HEK293 (cell line): ENCODE results near the gene CMTM1.

Experiments used
- CTCF ChIA-PET: fragments of 350-600 bp; formaldehyde crosslinking; extraction: SDS; loops from one replicate; lab custom pipeline; 2021; ENCODE audit warnings: antibody characterized with exemption; lab: Yijun Ruan, JAX
- POLR2A ChIA-PET: fragments of 300-600 bp; formaldehyde crosslinking; extraction: SDS; loops from one replicate; lab custom pipeline; 2020; ENCODE audit warnings: antibody characterized with exemption, inconsistent platforms; lab: Yijun Ruan, JAX
- H3K27ac ChIP-seq: fragments of 200-500 bp; sonication (Bioruptor generic); 2 replicates; pipeline ENCODE4 v1.5.1; 2014; ENCODE audit warnings: low read depth, low read length, control low read depth, inconsistent platforms; ENCODE audit errors: extremely low read depth
- H3K36me3 ChIP-seq, 2 experiments: fragments of 200-500 bp in 1 of 2; sonication (Bioruptor generic) in 1 of 2; 1 replicate in 1 of 2; 2 replicates in 1 of 2; pipeline ENCODE4 v1.5.1; 2014 to 2017; ENCODE audit warnings: inconsistent platforms in 2 of 2, low read length in 2 of 2; ENCODE audit not compliant: control insufficient read depth in 2 of 2, insufficient read depth in 1 of 2
- H3K4me1 ChIP-seq: fragments of 200-500 bp; sonication (Bioruptor generic); 2 replicates; pipeline ENCODE4 v1.5.1; 2014; ENCODE audit warnings: mild to moderate bottlenecking, low read length, inconsistent platforms; ENCODE audit not compliant: control insufficient read depth, insufficient read depth
- H3K4me3 ChIP-seq: 2 replicates; pipeline ENCODE4 v1.5.1; 2011; ENCODE audit warnings: low read depth, mild to moderate bottlenecking, control low read depth, low read length, moderate library complexity
- H3K9me3 ChIP-seq: fragments of 200-500 bp; sonication (Bioruptor generic); 2 replicates; pipeline ENCODE4 v1.5.1; 2014; ENCODE audit warnings: low read depth, low read length, inconsistent platforms; ENCODE audit not compliant: control insufficient read depth, insufficient read depth
- BCL11A ChIP-seq: fragments of 450-650 bp; formaldehyde crosslinking; IDR thresholded peaks from 2 replicates; pipeline ENCODE4 v1.5.1; 2016; ENCODE audit warnings: low read depth, missing biosample characterization, missing genetic modification characterization
- SCRT1 ChIP-seq: fragments of 450-650 bp; formaldehyde crosslinking; IDR thresholded peaks from 2 replicates; pipeline ENCODE4 v1.5.1; 2016; ENCODE audit warnings: missing biosample characterization, missing genetic modification characterization, borderline replicate concordance
- TCF7L2 ChIP-seq: IDR thresholded peaks from 2 replicates; pipeline ENCODE4 v1.6.1; 2011; ENCODE audit warnings: low read depth, mild to moderate bottlenecking, inconsistent platforms, low read length, moderate library complexity, borderline replicate concordance
- ZNF10 ChIP-seq: fragments of 450-650 bp; formaldehyde crosslinking; IDR thresholded peaks from 2 replicates; pipeline ENCODE4 v1.5.1; 2017; ENCODE audit warnings: missing biosample characterization, missing genetic modification characterization
- ZNF37A ChIP-seq: fragments of 450-650 bp; IDR thresholded peaks from 2 replicates; pipeline ENCODE4 v1.5.1; 2018; ENCODE audit warnings: missing biosample characterization, missing genetic modification characterization
- ZNF449 ChIP-seq: fragments of 450-650 bp; formaldehyde crosslinking; IDR thresholded peaks from 2 replicates; pipeline ENCODE4 v1.5.1; 2017; ENCODE audit warnings: missing biosample characterization, mild to moderate bottlenecking, missing genetic modification characterization, moderate library complexity
- ZNF501 ChIP-seq: fragments of 450-650 bp; formaldehyde crosslinking; IDR thresholded peaks from 2 replicates; pipeline ENCODE4 v1.5.1; 2016; ENCODE audit warnings: missing biosample characterization, missing genetic modification characterization
- ZNF530 ChIP-seq: fragments of 450-650 bp; formaldehyde crosslinking; IDR thresholded peaks from 2 replicates; pipeline ENCODE4 v1.5.1; 2016; ENCODE audit warnings: low read depth, missing biosample characterization, missing genetic modification characterization
- ZNF549 ChIP-seq: fragments of 450-650 bp; IDR thresholded peaks from 2 replicates; pipeline ENCODE4 v1.5.1; 2018; ENCODE audit warnings: missing biosample characterization, missing genetic modification characterization, mild to moderate bottlenecking, inconsistent platforms, moderate library complexity
- ZNF555 ChIP-seq: fragments of 450-650 bp; formaldehyde crosslinking; conservative IDR thresholded peaks from 2 replicates; pipeline ENCODE4 v1.5.1; 2017; ENCODE audit warnings: missing biosample characterization, mild to moderate bottlenecking, missing genetic modification characterization, inconsistent platforms
- ZNF561 ChIP-seq: fragments of 450-650 bp; IDR thresholded peaks from 2 replicates; pipeline ENCODE4 v1.5.1; 2018; ENCODE audit warnings: missing biosample characterization, missing genetic modification characterization, borderline replicate concordance
- ZNF837 ChIP-seq: fragments of 450-650 bp; formaldehyde crosslinking; IDR thresholded peaks from 2 replicates; pipeline ENCODE4 v1.5.1; 2016; ENCODE audit warnings: missing biosample characterization, missing genetic modification characterization
- ZSCAN4 ChIP-seq: fragments of 450-650 bp; formaldehyde crosslinking; IDR thresholded peaks from 2 replicates; pipeline ENCODE4 v1.5.1; 2017; ENCODE audit warnings: missing biosample characterization, missing genetic modification characterization
- TF ChIP-seq, protein P1 (sequence below): fragments of 450-650 bp; formaldehyde crosslinking; IDR thresholded peaks from 2 replicates; pipeline ENCODE4 v1.5.1; 2016; ENCODE audit warnings: missing biosample characterization, missing genetic modification characterization

The CMTM1 gene

GRCh38 chr16:66560107-66560506 lies 6.1 kb upstream of the CMTM1 start:
- TF ChIP-seq ZNF449 (tag by site-specific recombination), result no peak
- ChIA-PET POLR2A (no interaction called here), CTCF (interaction anchor here (0.7 kb wide), 1 partner anchor 459 kb away, joined by 9 read pairs; no protein-coding TSS in a partner anchor)
- Histone ChIP-seq H3K27ac (no peak overlapping the region), H3K4me1 (no peaks in the 10 kb centered on the region), H3K36me3 (peaks cover 0 to 72% of the 10 kb centered on the region in 2 experiments; a peak in 2 of 3 replicates), H3K9me3 (no peaks in the 10 kb centered on the region), H3K4me3 (no peak overlapping the region)

DNA sequence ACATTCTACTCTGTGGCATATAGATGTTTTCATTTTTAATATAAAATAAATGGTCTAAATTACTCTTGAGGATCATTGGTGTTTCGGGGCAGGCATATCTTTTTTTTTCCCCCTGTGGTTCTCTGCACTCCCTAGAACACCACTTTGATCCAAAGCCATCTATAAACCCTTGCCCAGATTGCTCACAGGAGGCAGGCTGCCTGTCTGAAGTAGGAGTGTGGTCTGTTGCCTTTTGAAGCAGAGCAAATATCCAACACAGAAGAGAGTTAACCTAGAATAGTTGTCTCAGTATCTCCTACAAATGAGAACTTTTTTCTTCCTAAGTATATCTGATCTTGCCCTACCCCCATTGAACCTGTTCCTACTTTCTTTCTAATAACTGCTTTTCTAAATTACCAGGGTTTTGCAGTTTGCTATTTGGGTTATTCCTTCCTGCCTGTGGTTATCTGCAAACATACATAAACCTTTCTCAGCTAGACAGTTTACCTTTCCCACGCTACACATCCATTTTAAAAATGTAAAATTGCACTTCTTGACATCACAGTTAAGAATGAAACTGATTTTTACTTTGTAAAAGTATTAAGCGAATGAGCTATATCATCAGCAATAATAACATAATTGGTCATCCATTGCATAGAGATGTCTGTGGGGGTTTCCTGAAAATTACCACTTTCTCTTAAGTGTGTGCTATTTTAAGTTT lies 4.7 kb upstream of the CMTM1 start:
- H3K27ac ChIP-seq, result no peak overlapping the region
- no peak for TF ChIP-seq SCRT1 (tag by site-specific recombination)
- TF ChIP-seq TCF7L2, result no peak
- TF ChIP-seq, all 188 proteins: peak for 0
- H3K4me3 ChIP-seq, result no peak overlapping the region
- no peaks in the 10 kb centered on the region for H3K9me3 ChIP-seq
- H3K36me3 ChIP-seq, result peaks cover 0 to 86% of the 10 kb centered on the region in 2 experiments; a peak in 2 of 3 replicates
- H3K4me1 ChIP-seq, result no peaks in the 10 kb centered on the region
- ChIA-PET POLR2A (interaction anchor here (0.7 kb wide), 1 partner anchor 13 kb away, joined by 3 read pairs; no protein-coding TSS in a partner anchor), CTCF (interaction anchor here (0.7 to 1.2 kb wide), 4 partner anchors 18 to 352 kb away, joined by 3 to 7 read pairs (median 4); partner anchors contain the start of gene CMTM2)

DNA sequence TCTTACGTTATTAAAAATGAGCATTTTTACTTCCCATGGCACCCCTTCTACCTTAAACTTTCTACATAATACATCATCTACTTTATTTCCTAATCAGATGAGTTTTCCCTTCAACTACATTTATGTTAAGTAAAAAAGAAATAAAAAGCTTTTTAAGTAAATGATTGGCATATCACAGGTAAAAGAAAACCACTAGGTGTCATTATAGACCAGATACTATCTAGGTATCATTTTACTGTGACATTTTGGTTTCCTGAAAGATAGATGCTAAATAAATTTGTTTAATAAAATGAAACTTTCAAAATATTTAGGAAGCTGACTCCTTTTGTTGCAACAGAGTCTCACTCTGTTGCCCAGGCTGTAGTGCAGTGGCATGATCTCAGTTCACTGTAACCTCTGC lies 3.8 kb upstream of the CMTM1 start:
- POLR2A ChIA-PET, result interaction anchor here (0.7 kb wide), 1 partner anchor 12 kb away, joined by 3 read pairs; no protein-coding TSS in a partner anchor

More for the DNA sequence above, 3.8 kb upstream of the CMTM1 start:
- no peak overlapping the region for H3K4me3 ChIP-seq
- CTCF ChIA-PET, result interaction anchor here (1.0 to 2.6 kb wide), 8 partner anchors 10 to 306 kb away, joined by 3 to 10 read pairs (median 4); partner anchors contain the start of gene CMTM2
- H3K27ac ChIP-seq, result no peak overlapping the region
- no peaks in the 10 kb centered on the region for H3K4me1 ChIP-seq
- H3K36me3 ChIP-seq, result peaks cover 5 to 92% of the 10 kb centered on the region in 2 experiments; a peak in 2 of 3 replicates
- no peaks in the 10 kb centered on the region for H3K9me3 ChIP-seq
- TF ChIP-seq ZNF561 (no peak), ZNF10 (tag by site-specific recombination) (no peak), ZNF555 (tag by site-specific recombination) (no peak), ZNF530 (no peak), ZNF501 (no peak), ZNF549 (tag by site-specific recombination) (no peak), ZNF37A (tag by site-specific recombination) (no peak), ZSCAN4 (tag by site-specific recombination) (no peak), BCL11A (no peak), ZNF837 (no peak)
- TF ChIP-seq, protein P1, sequence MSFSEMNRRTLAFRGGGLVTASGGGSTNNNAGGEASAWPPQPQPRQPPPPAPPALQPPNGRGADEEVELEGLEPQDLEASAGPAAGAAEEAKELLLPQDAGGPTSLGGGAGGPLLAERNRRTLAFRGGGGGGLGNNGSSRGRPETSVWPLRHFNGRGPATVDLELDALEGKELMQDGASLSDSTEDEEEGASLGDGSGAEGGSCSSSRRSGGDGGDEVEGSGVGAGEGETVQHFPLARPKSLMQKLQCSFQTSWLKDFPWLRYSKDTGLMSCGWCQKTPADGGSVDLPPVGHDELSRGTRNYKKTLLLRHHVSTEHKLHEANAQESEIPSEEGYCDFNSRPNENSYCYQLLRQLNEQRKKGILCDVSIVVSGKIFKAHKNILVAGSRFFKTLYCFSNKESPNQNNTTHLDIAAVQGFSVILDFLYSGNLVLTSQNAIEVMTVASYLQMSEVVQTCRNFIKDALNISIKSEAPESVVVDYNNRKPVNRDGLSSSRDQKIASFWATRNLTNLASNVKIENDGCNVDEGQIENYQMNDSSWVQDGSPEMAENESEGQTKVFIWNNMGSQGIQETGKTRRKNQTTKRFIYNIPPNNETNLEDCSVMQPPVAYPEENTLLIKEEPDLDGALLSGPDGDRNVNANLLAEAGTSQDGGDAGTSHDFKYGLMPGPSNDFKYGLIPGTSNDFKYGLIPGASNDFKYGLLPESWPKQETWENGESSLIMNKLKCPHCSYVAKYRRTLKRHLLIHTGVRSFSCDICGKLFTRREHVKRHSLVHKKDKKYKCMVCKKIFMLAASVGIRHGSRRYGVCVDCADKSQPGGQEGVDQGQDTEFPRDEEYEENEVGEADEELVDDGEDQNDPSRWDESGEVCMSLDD, result no peak
